OCI-LY3 (cell line): ENCODE measurements around the gene ACOT4.
A peak's percentile ranks its signal among the peaks of the same experiment; 100 is the strongest.
"Not testable (repeated sequence)": the region's sequence is repeated elsewhere in the genome, so short reads cannot be mapped to it uniquely, and the experiment has no call there.

Experiments
- H2AFZ ChIP-seq: fragments of 200-600, 300-600 bp; shearing (Covaris generic); 2 replicates; pipeline ENCODE4 v1.6.0; 2014; ENCODE audit warnings: antibody characterized with exemption, low read depth, low read length
- H3K27ac ChIP-seq: fragments of 200-600, 300-600 bp; sonication (generic); 2 replicates; pipeline ENCODE4 v1.5.1; 2014; ENCODE audit warnings: mild to moderate bottlenecking, low read length, moderate library complexity, mixed read lengths
- H3K27me3 ChIP-seq: fragments of 200-600, 300-600 bp; sonication (generic); 2 replicates; pipeline ENCODE4 v1.6.1; 2014; ENCODE audit warnings: low read depth, low read length, mixed read lengths
- H3K36me3 ChIP-seq: fragments of 200-600, 300-600 bp; sonication (generic); replicated peaks from 2 replicates; pipeline ENCODE3; 2014; ENCODE audit warnings: low read depth, low read length, mixed read lengths
- H3K4me1 ChIP-seq: fragments of 300-600, 200-600 bp; sonication (generic); 2 replicates; pipeline ENCODE4 v1.6.1; 2014; ENCODE audit warnings: low read length, mixed read lengths
- H3K4me2 ChIP-seq: fragments of 200-600, 300-600 bp; sonication (generic); 2 replicates; pipeline ENCODE4 v1.6.1; 2014; ENCODE audit warnings: low read length, mixed read lengths
- H3K4me3 ChIP-seq: fragments of 300-600, 200-600 bp; sonication (generic); 2 replicates; pipeline ENCODE4 v1.5.1; 2014; ENCODE audit warnings: antibody characterized with exemption, mild to moderate bottlenecking, low read length, moderate library complexity
- H3K79me2 ChIP-seq: fragments of 300-600, 200-600 bp; shearing (Covaris generic); 2 replicates; pipeline ENCODE4 v1.6.1; 2014; ENCODE audit warnings: mild to moderate bottlenecking, low read length, mixed read lengths
- H3K9ac ChIP-seq: fragments of 300-600, 200-600 bp; shearing (Covaris generic); 2 replicates; pipeline ENCODE4 v1.6.0; 2014; ENCODE audit warnings: mild to moderate bottlenecking, low read length, moderate library complexity
- H3K9me3 ChIP-seq: fragments of 200-600, 300-600 bp; shearing (Covaris generic); 2 replicates; pipeline ENCODE4 v1.6.1; 2014; ENCODE audit warnings: low read length, mixed read lengths; ENCODE audit not compliant: insufficient read depth
- H4K20me1 ChIP-seq: fragments of 200-600, 300-600 bp; sonication (generic); 2 replicates; pipeline ENCODE4 v1.6.1; 2016; ENCODE audit warnings: low read length, mixed read lengths; ENCODE audit not compliant: insufficient read depth
- CTCF ChIP-seq: fragments of 200-600, 300-600 bp; sonication (generic); IDR thresholded peaks from 2 replicates; pipeline ENCODE4 v1.5.1; 2014; ENCODE audit warnings: antibody characterized with exemption, low read length, low read depth
- EZH2phosphoT487 ChIP-seq: fragments of 200-600 bp; shearing (Covaris generic); IDR thresholded peaks from 2 replicates; pipeline ENCODE4 v1.6.1; 2018; ENCODE audit warnings: antibody characterized with exemption, mixed run types, low read depth

ACOT4 gene

DNA sequence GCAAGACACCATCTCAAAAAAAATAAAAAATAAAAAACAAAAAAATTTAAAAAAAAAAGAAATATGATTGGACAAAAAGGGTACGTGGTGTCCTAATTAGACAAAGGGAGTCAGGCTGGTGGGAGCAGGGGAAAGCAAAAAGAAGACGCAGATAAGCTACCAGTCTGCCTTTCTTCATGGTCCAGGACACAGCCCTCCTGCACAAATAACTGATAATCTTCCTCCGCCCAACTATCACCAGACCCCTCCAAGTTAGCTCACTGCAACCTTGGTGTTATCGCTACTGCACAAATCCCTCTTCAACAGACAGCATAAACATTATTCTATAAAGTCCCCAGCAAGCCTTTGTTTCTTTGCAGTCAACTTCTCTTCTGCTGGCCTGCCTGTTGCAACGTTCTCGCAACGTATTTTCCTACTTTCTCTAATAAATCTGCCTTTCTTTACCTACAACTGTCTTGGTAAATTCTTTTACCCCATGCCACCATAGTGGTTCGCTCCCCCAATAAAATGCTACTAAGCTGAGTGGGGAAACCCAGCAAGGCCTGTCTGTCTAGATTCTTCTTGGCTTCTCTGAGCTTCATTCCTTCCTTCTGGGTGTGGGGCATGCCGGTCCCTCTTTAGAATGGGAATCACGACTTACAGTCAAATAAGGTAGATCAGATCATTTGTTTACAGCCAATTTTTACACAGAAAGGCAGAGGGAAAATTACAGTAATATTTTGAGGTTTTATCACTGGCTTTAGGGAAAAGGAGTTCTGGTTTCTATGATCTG, 38.5 kb downstream of the ACOT4 start:
- H3K4me1 ChIP-seq: peaks cover 10% of the 10 kb centered on the region
- H3K79me2 ChIP-seq: no peaks in the 10 kb centered on the region
- no peak overlapping the region for H3K27ac ChIP-seq
- no peaks in the 10 kb centered on the region for H3K9me3 ChIP-seq
- H4K20me1 ChIP-seq: no peaks in the 10 kb centered on the region
- H3K36me3 ChIP-seq: no peaks in the 10 kb centered on the region
- peaks cover 13% of the 10 kb centered on the region for H3K27me3 ChIP-seq
- no peak for TF ChIP-seq CTCF
- no peak for TF ChIP-seq EZH2phosphoT487
- H3K4me3 ChIP-seq: no peak overlapping the region
- H2AFZ ChIP-seq: no peak overlapping the region
- no peak overlapping the region for H3K4me2 ChIP-seq
- H3K9ac ChIP-seq: no peak overlapping the region

DNA sequence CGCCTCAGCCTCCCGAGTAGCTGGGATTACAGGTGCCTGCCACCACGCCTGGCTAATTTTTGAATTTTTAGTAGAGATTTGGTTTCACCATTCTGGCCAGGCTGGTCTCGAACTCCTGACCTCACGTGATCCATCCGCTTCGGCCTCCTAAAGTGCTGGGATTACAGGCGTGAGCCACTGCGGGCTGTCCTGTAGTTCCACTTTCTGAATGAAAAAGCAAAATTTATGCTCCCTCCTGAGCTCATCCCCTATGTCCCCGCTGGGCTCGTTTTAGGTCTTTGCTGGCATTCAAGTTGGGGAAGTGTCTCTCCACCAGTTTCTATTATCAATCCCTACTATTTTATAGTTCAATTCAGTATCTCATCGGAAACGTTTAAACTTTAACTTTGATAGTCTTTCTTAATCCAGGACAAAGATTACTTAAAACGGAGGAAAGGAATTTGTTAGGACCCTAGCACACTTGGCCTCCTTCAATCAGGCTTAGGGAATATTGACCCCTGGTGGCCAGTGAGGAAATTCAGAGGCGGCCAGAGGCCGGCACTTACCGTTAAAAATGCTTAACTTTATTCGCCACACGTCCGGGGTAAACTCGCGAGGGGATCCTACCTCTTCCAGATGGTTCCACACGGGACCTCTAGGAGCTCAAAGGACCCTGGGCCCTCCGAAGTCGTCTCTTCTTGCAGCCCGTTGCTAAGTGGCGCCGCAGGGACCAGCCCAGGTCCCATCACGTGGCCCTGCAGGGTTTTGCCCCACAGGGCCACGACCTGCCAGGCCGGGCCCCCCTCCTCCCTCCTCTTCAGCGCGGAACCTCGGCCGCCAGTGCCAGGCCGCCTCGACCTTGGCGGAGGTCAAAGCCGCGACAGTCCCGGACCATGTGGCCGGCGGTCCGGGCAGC, 41.7 kb downstream of the ACOT4 start:
- Histone ChIP-seq H3K9ac (peak overlapping the region; percentile 60), H4K20me1 (no peaks in the 10 kb centered on the region), H3K27me3 (peaks cover 19% of the 10 kb centered on the region), H3K4me3 (peak overlapping the region; percentile 80), H3K4me1 (peaks cover 10% of the 10 kb centered on the region), H2AFZ (peak overlapping the region; percentile 96), H3K36me3 (no peaks in the 10 kb centered on the region), H3K4me2 (peak overlapping the region; percentile 92), H3K9me3 (no peaks in the 10 kb centered on the region), H3K79me2 (no peaks in the 10 kb centered on the region), H3K27ac (no peak overlapping the region)
- peak; percentile 89 for TF ChIP-seq CTCF
- TF ChIP-seq EZH2phosphoT487: no peak

GRCh38 chr14:73634011-73634833, 42.5 kb downstream of the ACOT4 start:
- Histone ChIP-seq H3K9ac (peak overlapping the region; percentile 60), H3K4me2 (peak overlapping the region; percentile 92), H3K27ac (no peak overlapping the region), H3K36me3 (no peaks in the 10 kb centered on the region), H3K9me3 (no peaks in the 10 kb centered on the region), H4K20me1 (no peaks in the 10 kb centered on the region), H3K4me1 (peaks cover 10% of the 10 kb centered on the region), H3K79me2 (no peaks in the 10 kb centered on the region), H3K27me3 (peaks cover 19% of the 10 kb centered on the region), H3K4me3 (peak overlapping the region; percentile 80), H2AFZ (peak overlapping the region; percentile 96)
- no peak for TF ChIP-seq EZH2phosphoT487

DNA sequence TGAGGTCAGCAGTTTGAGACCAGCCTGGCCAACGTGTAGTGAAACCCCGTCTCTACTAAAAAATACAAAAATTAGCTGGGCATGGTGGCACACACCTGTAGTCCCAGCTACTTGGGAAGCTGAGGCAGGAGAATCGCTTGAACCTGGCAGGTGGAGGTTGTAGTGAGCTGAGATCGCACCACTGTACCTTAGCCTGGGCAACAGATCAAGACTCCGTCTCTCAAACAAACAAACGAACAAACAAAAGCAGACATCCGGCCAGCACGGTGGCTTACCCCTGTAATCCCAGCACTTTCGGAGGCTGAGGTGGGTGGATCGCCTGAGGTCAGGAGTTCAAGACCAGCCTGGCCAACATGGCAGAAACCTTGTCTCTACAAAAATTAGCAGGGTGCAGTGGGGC, 44.7 kb downstream of the ACOT4 start:
- not testable (repeated sequence) for H2AFZ ChIP-seq, H3K4me3 ChIP-seq, H3K27ac ChIP-seq, H3K79me2 ChIP-seq, H3K9ac ChIP-seq, H3K4me2 ChIP-seq, H4K20me1 ChIP-seq, H3K36me3 ChIP-seq, H3K9me3 ChIP-seq
- H3K4me1 ChIP-seq: peaks cover 10% of the 10 kb centered on the region
- H3K27me3 ChIP-seq: peaks cover 19% of the 10 kb centered on the region
